GM18526 (cell line): ENCODE measurements around the gene CNTLN.

Experiments used
- POLR2A ChIP-seq: IDR thresholded peaks from 3 replicates; pipeline ENCODE4 v1.6.1; 2011; ENCODE audit not compliant: insufficient read length; ENCODE audit errors: extremely low read depth

Gene CNTLN

GRCh38 chr9:17425384-17425783 is 290.5 kb downstream of the CNTLN start:
- TF ChIP-seq POLR2A = no peak

- TF ChIP-seq POLR2A = no peak
These were observed 298.7 kb downstream of the CNTLN start for GRCh38 chr9:17433526-17433925.

- no peak for TF ChIP-seq POLR2A
These were observed 302.0 kb downstream of the CNTLN start for GRCh38 chr9:17436854-17437253.

- no peak for TF ChIP-seq POLR2A
These were observed 303.0 kb downstream of the CNTLN start for GRCh38 chr9:17437813-17438212.

GRCh38 chr9:17453751-17454150 is 318.9 kb downstream of the CNTLN start:
- no peak for TF ChIP-seq POLR2A

GRCh38 chr9:17462869-17463464 is 328.1 kb downstream of the CNTLN start:
- no peak for TF ChIP-seq POLR2A

- no peak for TF ChIP-seq POLR2A
These were observed 335.4 kb downstream of the CNTLN start for GRCh38 chr9:17470036-17470813.

GRCh38 chr9:17472126-17472525 is 337.3 kb downstream of the CNTLN start:
- no peak for TF ChIP-seq POLR2A

- no peak for TF ChIP-seq POLR2A
These were observed 341.6 kb downstream of the CNTLN start for GRCh38 chr9:17476401-17476800.

GRCh38 chr9:17477816-17478215 is 343.0 kb downstream of the CNTLN start:
- TF ChIP-seq POLR2A = no peak

- no peak for TF ChIP-seq POLR2A
These were observed 346.1 kb downstream of the CNTLN start for GRCh38 chr9:17480966-17481365.

- TF ChIP-seq POLR2A = no peak
These were observed 346.7 kb downstream of the CNTLN start for GRCh38 chr9:17481565-17481964.

GRCh38 chr9:17484906-17485305 is 350.1 kb downstream of the CNTLN start:
- no peak for TF ChIP-seq POLR2A

- no peak for TF ChIP-seq POLR2A
These were observed 351.6 kb downstream of the CNTLN start for GRCh38 chr9:17486396-17486795.

- no peak for TF ChIP-seq POLR2A
These were observed 352.6 kb downstream of the CNTLN start for GRCh38 chr9:17487467-17487866.

GRCh38 chr9:17488662-17489061 is 353.8 kb downstream of the CNTLN start:
- TF ChIP-seq POLR2A = no peak

- TF ChIP-seq POLR2A = no peak
These were observed 355.3 kb downstream of the CNTLN start for GRCh38 chr9:17490110-17490509.

- TF ChIP-seq POLR2A = no peak
These were observed 356.9 kb downstream of the CNTLN start for GRCh38 chr9:17491780-17492179.

- no peak for TF ChIP-seq POLR2A
These were observed 368.4 kb downstream of the CNTLN start for GRCh38 chr9:17503196-17503595.
